K562 (cell line): ENCODE measurements around the gene MXD3. TPM values are rescaled to one million over a fixed set of nuclear protein-coding genes. Genes with fewer than 3 reads are reported as not detected.

Source experiments
- ATAC-seq: fragments of 200-7000 bp; cut with Tn5 transposase; 3 replicates; pipeline ENCODE4 v1.9.1; 2020; ENCODE audit warnings: moderate library complexity
- BruUV-seq: library from RNA; stranded (reverse); fragments of 400-500 nt; replicated peaks from 2 replicates; lab custom pipeline; 2021; lab: Mats Ljungman, UMichigan
- CTCF ChIA-PET: fragments of 300-600 bp; formaldehyde crosslinking; extraction: SDS; loops from one replicate; lab custom pipeline; 2021; ENCODE audit warnings: low intra/inter-chr PET ratio; lab: Yijun Ruan, JAX
- POLR2A ChIA-PET: fragments of 300-600, 350-650 bp; sonication (Branson Sonifier 250); formaldehyde crosslinking; extraction: SDS; loops from one replicate; lab custom pipeline; 2021; ENCODE audit warnings: antibody characterized with exemption, inconsistent platforms; lab: Yijun Ruan, JAX
- DNase-seq, 4 experiments: peaks; one replicate each; pipeline versions ENCODE4 v3.0.0 to v3.0.0-alpha.2; 2011 to 2018; ENCODE audit warnings: low spot score in 3 of 4, mixed read lengths in 3 of 4; ENCODE audit errors: extremely low read depth in 1 of 4
- FAIRE-seq: peaks from 2 replicates; lab custom pipeline; 2011; peaks lifted over from hg19 to GRCh38; lab: Jason Lieb, UNC
- H2AFZ ChIP-seq: 2 replicates; pipeline ENCODE4 v1.6.0; 2011; ENCODE audit warnings: low read depth, low read length, control low read depth, inconsistent platforms
- H3K27ac ChIP-seq: fragments of 200-600 bp; 3 replicates; pipeline ENCODE4 v1.8.0; 2011; ENCODE audit warnings: low read depth, mild to moderate bottlenecking, control low read depth, inconsistent platforms, low read length, moderate library complexity, mixed read lengths; ENCODE audit errors: extremely low read depth
- H3K27me3 ChIP-seq, 2 experiments: fragments of 300-600 bp in 1 of 2; 2 replicates in 1 of 2; 3 replicates in 1 of 2; pipeline versions ENCODE4 v1.6.0 to v1.8.0; 2011; ENCODE audit warnings: inconsistent platforms in 2 of 2, low read length in 2 of 2, mild to moderate bottlenecking in 1 of 2, mixed read lengths in 1 of 2, moderate library complexity in 1 of 2; ENCODE audit not compliant: control insufficient read depth in 2 of 2, insufficient read depth in 2 of 2
- H3K36me3 ChIP-seq: fragments of 300-600 bp; 3 replicates; pipeline ENCODE4 v1.8.0; 2011; ENCODE audit warnings: mild to moderate bottlenecking, low read length, inconsistent platforms; ENCODE audit not compliant: control insufficient read depth, insufficient read depth
- H3K4me1 ChIP-seq, 2 experiments: fragments of 200-600 bp in 1 of 2; replicated peaks in 1 of 2; 2 replicates in 1 of 2; 3 replicates in 1 of 2; pipeline versions ENCODE4 v1.5.1 to v1.8.0; 2011; ENCODE audit warnings: inconsistent platforms in 2 of 2, low read length in 2 of 2, mild to moderate bottlenecking in 1 of 2, mixed read lengths in 1 of 2, moderate library complexity in 1 of 2; ENCODE audit not compliant: control insufficient read depth in 2 of 2, insufficient read depth in 2 of 2
- H3K4me2 ChIP-seq: 2 replicates; pipeline ENCODE4 v1.6.1; 2011; ENCODE audit warnings: low read length, control low read depth, inconsistent platforms, mixed read lengths; ENCODE audit not compliant: insufficient read depth
- H3K4me3 ChIP-seq: fragments of 200-600 bp; sonication (generic), shearing (Covaris generic); 2 replicates; pipeline ENCODE4 v1.5.1; 2016; ENCODE audit warnings: control low read depth, inconsistent platforms
- H3K79me2 ChIP-seq: fragments of 200-600 bp; 3 replicates; pipeline ENCODE4 v1.8.0; 2011; ENCODE audit warnings: low read length, inconsistent platforms; ENCODE audit not compliant: control insufficient read depth, insufficient read depth
- H3K9ac ChIP-seq, 2 experiments: 2 replicates each; pipeline versions ENCODE4 v1.6.0 to v1.6.1; 2011; ENCODE audit warnings: low read depth in 2 of 2, low read length in 2 of 2, control low read depth in 1 of 2, inconsistent platforms in 1 of 2, mild to moderate bottlenecking in 1 of 2, mixed read lengths in 1 of 2; ENCODE audit not compliant: insufficient read depth in 1 of 2
- H3K9me1 ChIP-seq: one replicate; pipeline ENCODE4 v1.6.0; 2011; ENCODE audit warnings: inconsistent platforms, mild to moderate bottlenecking, low read length, moderate library complexity; ENCODE audit not compliant: control insufficient read depth, insufficient read depth
- H3K9me3 ChIP-seq: replicated peaks from 2 replicates; pipeline ENCODE4 v1.5.1; 2011; ENCODE audit warnings: low read depth, low read length, inconsistent platforms; ENCODE audit not compliant: control insufficient read depth, insufficient read depth
- H4K20me1 ChIP-seq: replicated peaks from 2 replicates; pipeline ENCODE4 v1.6.1; 2011; ENCODE audit warnings: low read length, inconsistent platforms, mixed read lengths; ENCODE audit not compliant: control insufficient read depth, insufficient read depth
- CTBP1 ChIP-seq: fragments of 450-650 bp; IDR thresholded peaks from 2 replicates; pipeline ENCODE4 v1.6.1; 2016; ENCODE audit warnings: borderline replicate concordance
- EGR1 ChIP-seq: fragments of 450-650 bp; conservative IDR thresholded peaks from 2 replicates; pipeline ENCODE4 v1.6.1; 2017; ENCODE audit warnings: mild to moderate bottlenecking
- HDGF ChIP-seq: fragments of 450-650 bp; IDR thresholded peaks from 2 replicates; pipeline ENCODE4 v1.6.1; 2016
- ZBTB40 ChIP-seq, 2 experiments: fragments of 450-650 bp in 1 of 2; sonication (generic) in 1 of 2; formaldehyde crosslinking in 1 of 2; IDR thresholded peaks; 2 replicates each; pipeline versions ENCODE4 v1.7.1 to v1.9.0; 2016 to 2022; ENCODE audit warnings: inconsistent platforms in 1 of 2, mild to moderate bottlenecking in 1 of 2, missing genetic modification reagents in 1 of 2
- ZFP36 ChIP-seq: fragments of 150-350 bp; IDR thresholded peaks from 2 replicates; pipeline ENCODE4 v1.6.1; 2018; ENCODE audit warnings: low read length, low read depth; ENCODE audit not compliant: partially characterized antibody
- WGBS: fragments of 100-300 bp; shearing (Covaris generic); methylation state at CpG from one replicate; pipeline ENCODE4 v1.1.6; 2016; ENCODE audit warnings: low coverage, mixed read lengths; ENCODE audit not compliant: insufficient coverage; ENCODE audit errors: missing lambda C conversion rate; 5-methylcytosine and 5-hydroxymethylcytosine counted together
- in situ Hi-C: fragments of 300-500 bp; cut with MboI; formaldehyde crosslinking; loops from 4 replicates; pipeline ENCODE4 v1.15.0; 2018; ENCODE audit warnings: inconsistent platforms, mixed read lengths
- intact Hi-C: fragments of 100-400 bp; cut with micrococcal nuclease; formaldehyde crosslinking; loops from 2 replicates; pipeline ENCODE4 v1.14.2; 2022
- polyA plus RNA-seq, 8 experiments: library from polyadenylated mRNA; depleted of rRNA in 4 of 8; stranded (reverse) in 5 of 8; unstranded in 3 of 8; fragments of >200 nt; fragmentation: Nextera tagmentation in 2 of 8; fragmentation: Illumina TruSeq in 1 of 8; extraction: Ambion mirVana in 2 of 8; extraction: Trizol in 1 of 8; gene quantifications; 2 replicates each; pipeline versions ENCODE4 v1.2.1 to v1.2.3, GENCODE V29; 2011 to 2014; ENCODE audit warnings: inconsistent platforms in 1 of 8, missing spikeins in 1 of 8
- total RNA-seq, 7 experiments: library from RNA; depleted of rRNA in 6 of 7; stranded (reverse); fragments of >200 nt in 6 of 7; fragmentation: Illumina TruSeq in 2 of 7; extraction: Trizol in 2 of 7; gene quantifications; 2 replicates each; pipeline versions ENCODE4 v1.2.1 to v1.2.3, GENCODE V29; 2011 to 2021; ENCODE audit warnings: low replicate concordance in 1 of 7

Gene MXD3
- total and polyA plus RNA-seq, 9 of the 15 experiments (the other 6 are each of a cell fraction or from before 2014, with no cell fraction given): 0.28 to 24.8 (median 4.5) TPM

GRCh38 chr5:177349762-177350161 is 38.1 kb upstream of the MXD3 start:
- ATAC-seq: no peak
- Histone ChIP-seq H4K20me1 (no peaks in the 10 kb centered on the region), H3K4me3 (peak overlapping the region; percentile 81), H3K79me2 (peaks cover 64% of the 10 kb centered on the region), H3K9ac (peak overlapping the region; percentile 95 to 97; a peak in 3 of 4 replicates), H3K27ac (no peak overlapping the region), H3K27me3 (no peaks in the 10 kb centered on the region), H3K9me1 (no peaks in the 10 kb centered on the region), H3K9me3 (no peaks in the 10 kb centered on the region), H2AFZ (no peak overlapping the region), H3K4me2 (peak overlapping the region; percentile 96)
- DNase-seq: no peak
- no TSS peak for BruUV-seq
- in situ Hi-C loops (no loop called here), intact Hi-C loops (no loop called here)
- no peak for FAIRE-seq
- WGBS: 46% methylated on average over 5 of the region's 5 CpGs
- ChIA-PET CTCF (no interaction called here), POLR2A (interaction anchor here (0.9 to 3.4 kb wide), 3 partner anchors 11 to 215 kb away, joined by 3 to 18 read pairs (median 7); no protein-coding TSS in a partner anchor)
- TF ChIP-seq HDGF: no peak
- TF ChIP-seq ZBTB40 (IDR thresholded peaks at IDR 0.05): no peak
- TF ChIP-seq ZBTB40 (CRISPR knock-in tag; IDR thresholded peaks at IDR 0.05): no peak
- peak; percentile 44; the same call in 1 of the 2 replicates for TF ChIP-seq EGR1
- TF ChIP-seq ZFP36: peak; percentile 31
- no peak for TF ChIP-seq CTBP1
- TF ChIP-seq, all 486 proteins: peak for 2
- peaks cover 44% of the 10 kb centered on the region for H3K36me3 ChIP-seq
- peaks cover 17 to 24% of the 10 kb centered on the region in 2 experiments; a peak in 4 of 5 replicates for H3K4me1 ChIP-seq
